ENCODE results near the gene SP2.

Gene SP2

DNA sequence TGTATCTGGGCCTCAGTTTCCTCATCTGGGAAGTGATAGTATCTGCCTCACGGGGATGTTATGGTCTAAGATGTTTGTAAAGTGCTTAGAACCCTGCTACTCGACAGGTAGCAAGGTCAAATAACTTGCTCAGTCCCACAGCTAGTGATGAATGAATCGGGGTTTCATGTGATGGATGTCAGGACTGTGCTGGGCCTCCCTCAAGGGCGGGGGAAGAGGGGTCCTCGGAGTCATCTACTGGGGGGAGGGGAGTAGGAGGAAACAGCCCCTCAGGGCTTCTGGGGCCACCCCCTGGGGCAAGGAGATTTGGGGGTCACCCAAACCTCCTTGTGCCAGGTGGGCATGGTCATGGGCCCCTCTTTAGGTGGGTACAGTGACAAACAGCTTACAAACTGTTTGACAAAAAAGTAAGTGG lies 46.1 kb downstream of the SP2 start:
- Histone ChIP-seq H3K4me1 (ENCODE audit: control insufficient read depth in 1 of 2, insufficient read depth in 1 of 2, low read depth in 1 of 2, low read length in 1 of 2) (peaks cover 13 to 15% of the 10 kb centered on the region in 2 experiments), H3K27me3 (no peaks in the 10 kb centered on the region), H3K4me3 (ENCODE audit: low read depth in 1 of 2, low read length in 1 of 2) (peak overlapping the region; percentile 69 to 98), H3K36me3 (no peaks in the 10 kb centered on the region), H3K27ac (peak overlapping the region; percentile 68), H3K9me3 (no peaks in the 10 kb centered on the region)
- TF ChIP-seq, protein P1, sequence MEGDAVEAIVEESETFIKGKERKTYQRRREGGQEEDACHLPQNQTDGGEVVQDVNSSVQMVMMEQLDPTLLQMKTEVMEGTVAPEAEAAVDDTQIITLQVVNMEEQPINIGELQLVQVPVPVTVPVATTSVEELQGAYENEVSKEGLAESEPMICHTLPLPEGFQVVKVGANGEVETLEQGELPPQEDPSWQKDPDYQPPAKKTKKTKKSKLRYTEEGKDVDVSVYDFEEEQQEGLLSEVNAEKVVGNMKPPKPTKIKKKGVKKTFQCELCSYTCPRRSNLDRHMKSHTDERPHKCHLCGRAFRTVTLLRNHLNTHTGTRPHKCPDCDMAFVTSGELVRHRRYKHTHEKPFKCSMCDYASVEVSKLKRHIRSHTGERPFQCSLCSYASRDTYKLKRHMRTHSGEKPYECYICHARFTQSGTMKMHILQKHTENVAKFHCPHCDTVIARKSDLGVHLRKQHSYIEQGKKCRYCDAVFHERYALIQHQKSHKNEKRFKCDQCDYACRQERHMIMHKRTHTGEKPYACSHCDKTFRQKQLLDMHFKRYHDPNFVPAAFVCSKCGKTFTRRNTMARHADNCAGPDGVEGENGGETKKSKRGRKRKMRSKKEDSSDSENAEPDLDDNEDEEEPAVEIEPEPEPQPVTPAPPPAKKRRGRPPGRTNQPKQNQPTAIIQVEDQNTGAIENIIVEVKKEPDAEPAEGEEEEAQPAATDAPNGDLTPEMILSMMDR (IDR thresholded peaks at IDR 0.05), result no peak

DNA sequence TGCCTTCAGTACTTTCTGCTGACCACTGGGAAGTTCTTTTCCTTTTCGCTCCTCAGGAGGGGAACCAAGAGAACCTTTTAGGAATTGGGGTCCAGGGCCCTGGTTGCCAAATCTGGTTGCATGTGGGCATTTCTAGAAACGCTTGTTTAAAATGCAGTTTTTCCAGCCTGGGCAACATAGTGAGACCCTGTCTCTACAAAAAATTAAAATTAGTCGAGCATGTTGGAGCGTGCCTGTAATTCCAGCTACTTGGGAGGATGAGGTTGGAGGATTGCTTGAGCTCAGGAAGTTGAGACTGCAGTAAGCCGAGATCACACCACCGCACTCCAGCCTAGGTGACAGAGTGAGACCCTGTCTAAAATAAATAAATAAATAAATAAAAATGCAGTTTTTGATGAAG lies 46.5 kb downstream of the SP2 start:
- TF ChIP-seq, protein P1 (IDR thresholded peaks at IDR 0.05), result no peak
- Histone ChIP-seq H3K27ac (no peak overlapping the region), H3K36me3 (no peaks in the 10 kb centered on the region), H3K27me3 (no peaks in the 10 kb centered on the region), H3K4me1 (ENCODE audit: control insufficient read depth in 1 of 2, insufficient read depth in 1 of 2, low read depth in 1 of 2, low read length in 1 of 2) (peaks cover 13 to 15% of the 10 kb centered on the region in 2 experiments), H3K9me3 (no peaks in the 10 kb centered on the region), H3K4me3 (ENCODE audit: low read depth in 1 of 2, low read length in 1 of 2) (no peak overlapping the region)

- Histone ChIP-seq H3K4me3 (ENCODE audit: low read depth in 1 of 2, low read length in 1 of 2) (no peak overlapping the region), H3K4me1 (ENCODE audit: control insufficient read depth in 1 of 2, insufficient read depth in 1 of 2, low read depth in 1 of 2, low read length in 1 of 2) (peaks cover 22 to 26% of the 10 kb centered on the region in 2 experiments)
These were observed 49.0 kb downstream of the SP2 start for GRCh38 chr17:47945080-47945479.

GRCh38 chr17:47945529-47946508 lies 49.8 kb downstream of the SP2 start:
- TF ChIP-seq, protein P1 (IDR thresholded peaks at IDR 0.05), result no peak
- no peak overlapping the region for H3K4me3 ChIP-seq (ENCODE audit: low read depth in 1 of 2, low read length in 1 of 2)

More at GRCh38 chr17:47945080-47945479, 49.0 kb downstream of the SP2 start:
- Histone ChIP-seq H3K9me3 (no peaks in the 10 kb centered on the region), H3K27me3 (no peaks in the 10 kb centered on the region), H3K27ac (no peak overlapping the region), H3K36me3 (no peaks in the 10 kb centered on the region)
- TF ChIP-seq, protein P1 (IDR thresholded peaks at IDR 0.05), result no peak

DNA sequence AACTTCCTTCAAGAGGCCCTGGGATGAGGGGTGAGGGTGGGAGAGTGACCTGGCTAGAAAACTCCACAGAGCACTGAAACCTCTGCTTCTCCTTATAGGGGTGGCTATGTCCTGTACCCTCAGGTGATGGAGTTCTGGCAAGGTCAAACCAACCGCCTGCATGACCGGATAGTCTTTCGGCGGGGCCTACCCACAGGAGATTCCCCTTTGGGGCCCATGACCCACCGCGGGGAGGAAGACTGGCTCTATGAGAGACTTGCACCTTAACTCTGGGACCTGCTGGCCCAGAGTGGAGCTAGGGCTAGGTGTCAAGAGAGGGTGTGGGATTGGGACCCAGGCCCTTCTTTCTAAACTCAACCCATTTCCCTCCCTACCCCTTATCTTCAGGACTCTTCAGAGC lies 50.5 kb downstream of the SP2 start:
- H3K27me3 ChIP-seq, result no peaks in the 10 kb centered on the region
- TF ChIP-seq, protein P1 (IDR thresholded peaks at IDR 0.05), result no peak
- no peaks in the 10 kb centered on the region for H3K36me3 ChIP-seq
- H3K4me1 ChIP-seq (ENCODE audit: control insufficient read depth in 1 of 2, insufficient read depth in 1 of 2, low read depth in 1 of 2, low read length in 1 of 2), result peaks cover 17 to 19% of the 10 kb centered on the region in 2 experiments
- H3K4me3 ChIP-seq (ENCODE audit: low read depth in 1 of 2, low read length in 1 of 2), result no peak overlapping the region
- H3K9me3 ChIP-seq, result no peaks in the 10 kb centered on the region
- no peak overlapping the region for H3K27ac ChIP-seq

More at GRCh38 chr17:47945529-47946508, 49.8 kb downstream of the SP2 start:
- Histone ChIP-seq H3K4me1 (ENCODE audit: control insufficient read depth in 1 of 2, insufficient read depth in 1 of 2, low read depth in 1 of 2, low read length in 1 of 2) (peaks cover 21 to 24% of the 10 kb centered on the region in 2 experiments), H3K27ac (no peak overlapping the region), H3K27me3 (no peaks in the 10 kb centered on the region), H3K9me3 (no peaks in the 10 kb centered on the region), H3K36me3 (no peaks in the 10 kb centered on the region)

All from neutrophil (primary cell).